NOMO-1 treated with dmso at 0.1 percent for 144 hours (cell line): ENCODE measurements around the gene MTG1.
"Not testable (repeated sequence)": the region's sequence is repeated elsewhere in the genome, so short reads cannot be mapped to it uniquely, and the experiment has no call there.

Experiments used
- DNase-seq: peaks from one replicate; lab custom pipeline; 2025; ENCODE audit not compliant: unreplicated experiment; lab: John Stamatoyannopoulos, UW

MTG1 gene

GRCh38 chr10:133377025-133377817, 16.7 kb upstream of the MTG1 start:
- no peak for DNase-seq

- no peak for DNase-seq
Observed at GRCh38 chr10:133377818-133378250, 16.1 kb upstream of the MTG1 start.

- peak; percentile 47 for DNase-seq
Observed at GRCh38 chr10:133378251-133379096, 15.5 kb upstream of the MTG1 start.

GRCh38 chr10:133379152-133379800, 14.7 kb upstream of the MTG1 start, which contains the start of gene PAOX:
Gene PAOX (plus strand): TSS chr10:133379262. CDS start chr10:133379317, 55 bp downstream.
- no peak for DNase-seq

- DNase-seq: no peak
Observed at GRCh38 chr10:133379801-133380666, 13.9 kb upstream of the MTG1 start.

- no peak for DNase-seq
Observed at GRCh38 chr10:133381036-133381435, 12.9 kb upstream of the MTG1 start.

GRCh38 chr10:133383551-133383950, 10.4 kb upstream of the MTG1 start:
- no peak for DNase-seq

GRCh38 chr10:133384071-133384470, 9.9 kb upstream of the MTG1 start:
- no peak for DNase-seq

- no peak for DNase-seq
Observed at GRCh38 chr10:133385214-133385613, 8.7 kb upstream of the MTG1 start.

GRCh38 chr10:133386951-133387350, 7.0 kb upstream of the MTG1 start:
- DNase-seq: not testable (repeated sequence)

- no peak for DNase-seq
Observed at GRCh38 chr10:133388236-133388972, 5.6 kb upstream of the MTG1 start.

GRCh38 chr10:133388973-133389818, 4.8 kb upstream of the MTG1 start:
- DNase-seq: peak; percentile 76

GRCh38 chr10:133390597-133391248, 3.2 kb upstream of the MTG1 start:
- DNase-seq: no peak

GRCh38 chr10:133391249-133391635, 2.7 kb upstream of the MTG1 start:
- no peak for DNase-seq

- DNase-seq: no peak
Observed at GRCh38 chr10:133391761-133392518, 2.0 kb upstream of the MTG1 start.

- no peak for DNase-seq
Observed at GRCh38 chr10:133393401-133394063, 425 bp upstream of the MTG1 start.

- no peak for DNase-seq
Observed at GRCh38 chr10:133394801-133395221, 854 bp downstream of the MTG1 start.
